Skeletal muscle satellite cell (primary cell): ENCODE results near the gene ARRDC3. TPM values are rescaled to one million over a fixed set of nuclear protein-coding genes. Genes with fewer than 3 reads are reported as not detected.

ENCODE experiments used
- H3K27me3 ChIP-seq: 2 replicates; pipeline ENCODE4 v1.7.0; 2013; ENCODE audit warnings: low read length; ENCODE audit not compliant: control insufficient read depth, insufficient read depth
- H3K36me3 ChIP-seq: 2 replicates; pipeline ENCODE4 v1.7.0; 2013; ENCODE audit warnings: mild to moderate bottlenecking, control low read depth, low read length; ENCODE audit not compliant: insufficient read depth
- H3K4me1 ChIP-seq: 2 replicates; pipeline ENCODE4 v1.7.0; 2013; ENCODE audit warnings: low read length; ENCODE audit not compliant: control insufficient read depth, insufficient read depth
- H3K4me2 ChIP-seq: 2 replicates; pipeline ENCODE4 v1.7.0; 2013; ENCODE audit warnings: mild to moderate bottlenecking, low read length
- H3K4me3 ChIP-seq: 2 replicates; pipeline ENCODE4 v1.7.0; 2013; ENCODE audit warnings: low read length
- H3K9ac ChIP-seq: 2 replicates; pipeline ENCODE4 v1.7.0; 2013; ENCODE audit warnings: mild to moderate bottlenecking, low read depth, low read length, moderate library complexity
- H3K9me3 ChIP-seq: replicated peaks from 2 replicates; pipeline ENCODE4 v1.7.0; 2013; ENCODE audit warnings: mild to moderate bottlenecking, control low read depth, low read length
- total RNA-seq: library from RNA; depleted of rRNA; stranded (reverse); fragments of >200 nt; gene quantifications from 2 replicates; pipeline ENCODE4 v1.2.3, GENCODE V29; 2012; rRNA removed

The ARRDC3 gene
- total RNA-seq, result 90.5 and 105 TPM in 2 replicates

DNA sequence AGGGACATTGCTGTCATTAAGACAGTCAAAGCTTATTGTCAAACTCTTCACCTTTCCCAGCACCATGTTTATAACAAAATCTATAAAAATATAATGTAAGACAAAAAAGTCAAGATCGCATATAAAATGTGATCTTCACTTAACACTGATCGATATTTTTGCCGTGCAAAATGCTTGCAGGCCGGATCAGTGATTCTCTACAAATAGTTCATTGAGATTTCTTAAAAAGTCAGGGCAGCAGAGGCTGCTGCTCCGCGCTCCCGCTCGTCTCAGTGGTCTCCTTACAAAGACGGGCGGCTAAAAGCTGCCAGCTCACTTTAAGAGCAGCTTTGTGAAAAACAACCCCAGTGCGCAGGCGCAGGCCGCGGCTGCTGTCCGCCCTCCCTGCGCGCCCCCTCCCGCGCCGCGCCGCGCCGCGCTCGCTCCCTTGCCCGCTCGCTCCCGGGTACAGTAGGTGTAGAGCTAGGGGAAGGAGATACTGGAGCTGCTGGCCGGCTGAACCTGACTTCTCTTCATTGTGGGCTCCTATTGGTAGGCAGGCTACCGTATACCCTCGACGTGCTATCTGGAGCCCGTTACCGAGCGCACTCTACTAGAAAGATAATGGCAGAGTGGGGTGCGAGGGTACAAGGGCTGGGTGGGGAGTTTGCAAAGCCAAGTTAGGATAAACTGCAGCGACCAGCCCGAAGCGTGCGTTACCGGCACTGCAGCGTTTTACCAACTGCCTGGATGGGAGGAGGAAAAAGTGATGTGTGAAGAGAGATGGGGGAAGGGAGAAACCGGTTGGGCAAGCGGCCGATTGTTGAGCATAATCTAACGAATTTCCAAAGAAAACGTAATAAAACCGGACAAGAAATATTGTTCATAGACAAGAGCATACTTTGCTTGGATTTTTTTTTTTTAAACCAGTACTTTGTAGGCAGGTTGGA, at the start of gene ARRDC3:
Gene ARRDC3, minus strand, starts transcription at position 291 of the 929 bp plus-strand sequence. Its CDS starts 225 bp downstream, at position 66.
- Histone ChIP-seq H3K27me3 (no peaks in the 10 kb centered on the region), H3K4me1 (peaks cover 14% of the 10 kb centered on the region), H3K4me2 (peak within 1 kb of the TSS; percentile 91), H3K36me3 (peaks cover 12% of the 10 kb centered on the region), H3K9ac (peak within 1 kb of the TSS; percentile 100), H3K9me3 (no peaks in the 10 kb centered on the region), H3K4me3 (peak within 1 kb of the TSS; percentile 89)

- H3K36me3 ChIP-seq, result no peaks in the 10 kb centered on the region
Observed at GRCh38 chr5:91430949-91431348, 47.8 kb upstream of the ARRDC3 start.

GRCh38 chr5:91424638-91425436, 41.7 kb upstream of the ARRDC3 start:
- Histone ChIP-seq H3K9ac (no peak overlapping the region), H3K36me3 (no peaks in the 10 kb centered on the region), H3K9me3 (no peaks in the 10 kb centered on the region), H3K4me3 (no peak overlapping the region), H3K27me3 (no peaks in the 10 kb centered on the region), H3K4me2 (no peak overlapping the region), H3K4me1 (no peaks in the 10 kb centered on the region)

More at GRCh38 chr5:91430949-91431348, 47.8 kb upstream of the ARRDC3 start:
- Histone ChIP-seq H3K4me3 (no peak overlapping the region), H3K27me3 (no peaks in the 10 kb centered on the region), H3K4me1 (no peaks in the 10 kb centered on the region), H3K9ac (no peak overlapping the region), H3K9me3 (no peaks in the 10 kb centered on the region), H3K4me2 (no peak overlapping the region)

- no peaks in the 10 kb centered on the region for H3K4me1 ChIP-seq
- no peak overlapping the region for H3K4me3 ChIP-seq
- H3K9ac ChIP-seq, result no peak overlapping the region
- H3K9me3 ChIP-seq, result no peaks in the 10 kb centered on the region
- no peaks in the 10 kb centered on the region for H3K36me3 ChIP-seq
- H3K27me3 ChIP-seq, result no peaks in the 10 kb centered on the region
- H3K4me2 ChIP-seq, result no peak overlapping the region
Observed at GRCh38 chr5:91423871-91424270, 40.8 kb upstream of the ARRDC3 start.

GRCh38 chr5:91420879-91421278, 37.8 kb upstream of the ARRDC3 start:
- no peak overlapping the region for H3K9ac ChIP-seq
- no peaks in the 10 kb centered on the region for H3K27me3 ChIP-seq
- H3K36me3 ChIP-seq, result no peaks in the 10 kb centered on the region
- peaks cover 3% of the 10 kb centered on the region for H3K4me1 ChIP-seq
- no peak overlapping the region for H3K4me3 ChIP-seq
- H3K9me3 ChIP-seq, result no peaks in the 10 kb centered on the region
- H3K4me2 ChIP-seq, result no peak overlapping the region

- Histone ChIP-seq H3K27me3 (no peaks in the 10 kb centered on the region), H3K36me3 (no peaks in the 10 kb centered on the region), H3K4me3 (no peak overlapping the region), H3K9ac (no peak overlapping the region), H3K4me2 (no peak overlapping the region), H3K9me3 (no peaks in the 10 kb centered on the region), H3K4me1 (peaks cover 3% of the 10 kb centered on the region)
Observed at GRCh38 chr5:91419571-91420537, 36.7 kb upstream of the ARRDC3 start.

GRCh38 chr5:91419136-91419535, 36.0 kb upstream of the ARRDC3 start:
- Histone ChIP-seq H3K4me1 (peaks cover 3% of the 10 kb centered on the region), H3K36me3 (no peaks in the 10 kb centered on the region), H3K27me3 (no peaks in the 10 kb centered on the region), H3K4me2 (no peak overlapping the region), H3K9me3 (no peaks in the 10 kb centered on the region), H3K4me3 (no peak overlapping the region), H3K9ac (no peak overlapping the region)

GRCh38 chr5:91418158-91418557, 35.0 kb upstream of the ARRDC3 start:
- H3K9me3 ChIP-seq, result no peaks in the 10 kb centered on the region
- H3K36me3 ChIP-seq, result no peaks in the 10 kb centered on the region
- peaks cover 3% of the 10 kb centered on the region for H3K4me1 ChIP-seq
- H3K4me2 ChIP-seq, result no peak overlapping the region
- no peak overlapping the region for H3K4me3 ChIP-seq
- H3K27me3 ChIP-seq, result no peaks in the 10 kb centered on the region
- no peak overlapping the region for H3K9ac ChIP-seq

- Histone ChIP-seq H3K4me1 (peaks cover 3% of the 10 kb centered on the region), H3K4me3 (no peak overlapping the region), H3K27me3 (no peaks in the 10 kb centered on the region), H3K36me3 (no peaks in the 10 kb centered on the region), H3K9me3 (no peaks in the 10 kb centered on the region), H3K9ac (no peak overlapping the region), H3K4me2 (no peak overlapping the region)
Observed at GRCh38 chr5:91417219-91417618, 34.1 kb upstream of the ARRDC3 start.

- Histone ChIP-seq H3K4me2 (no peak overlapping the region), H3K27me3 (no peaks in the 10 kb centered on the region), H3K4me1 (peaks cover 3% of the 10 kb centered on the region), H3K9me3 (no peaks in the 10 kb centered on the region), H3K9ac (no peak overlapping the region), H3K4me3 (no peak overlapping the region), H3K36me3 (no peaks in the 10 kb centered on the region)
Observed at GRCh38 chr5:91416491-91416890, 33.4 kb upstream of the ARRDC3 start.

DNA sequence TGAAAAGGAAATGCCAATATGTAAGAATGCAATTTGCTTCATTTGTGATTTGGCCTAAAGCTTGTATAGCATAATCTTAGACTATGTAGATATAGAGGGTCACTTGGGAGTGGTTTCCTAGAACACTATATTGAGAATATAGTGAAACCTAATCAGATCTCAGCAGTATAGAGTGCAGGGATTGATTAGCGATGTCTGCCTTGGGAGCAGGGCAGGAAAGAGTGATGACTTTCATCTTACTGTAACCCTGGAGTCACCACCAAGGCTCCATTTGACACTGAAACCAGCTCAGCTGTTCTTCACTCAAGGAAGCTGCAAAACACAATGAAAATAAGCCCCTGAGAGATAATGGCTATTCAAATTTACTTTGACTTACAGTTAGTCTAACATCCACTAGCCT, 26.2 kb upstream of the ARRDC3 start:
- H3K27me3 ChIP-seq, result no peaks in the 10 kb centered on the region
- no peak overlapping the region for H3K9ac ChIP-seq
- no peak overlapping the region for H3K4me3 ChIP-seq
- no peaks in the 10 kb centered on the region for H3K9me3 ChIP-seq
- no peaks in the 10 kb centered on the region for H3K4me1 ChIP-seq
- H3K36me3 ChIP-seq, result no peaks in the 10 kb centered on the region
- H3K4me2 ChIP-seq, result no peak overlapping the region
